ENCODE data around the gene TEX50.
"Not testable (repeated sequence)": the region's sequence is repeated elsewhere in the genome, so short reads cannot be mapped to it uniquely, and the experiment has no call there.

DNA sequence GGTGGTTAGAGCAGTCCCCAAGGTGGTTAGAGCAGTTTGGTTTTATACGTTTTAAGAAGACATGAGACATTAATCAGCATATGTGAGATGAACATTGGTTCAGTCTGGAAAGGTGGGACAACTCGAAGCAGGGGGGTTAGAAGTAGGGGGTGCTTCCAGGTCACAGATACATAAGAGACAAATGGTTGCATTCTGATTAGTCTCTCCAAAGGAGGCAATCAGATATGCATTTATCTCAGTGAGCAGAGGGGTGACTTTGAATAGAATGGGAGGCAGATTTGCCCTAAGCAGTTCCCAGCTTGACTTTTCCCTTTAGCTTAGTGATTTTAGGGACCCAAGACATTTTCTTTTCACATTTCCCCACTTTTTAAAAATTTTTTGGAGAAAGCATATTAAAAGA is 39.4 kb downstream of the TEX50 start:
- not testable (repeated sequence) for TF ChIP-seq EZH2 (IDR thresholded peaks at IDR 0.05; ENCODE audit: low read depth, unreplicated experiment); CTCF (conservative IDR thresholded peaks at IDR 0.05; ENCODE audit: low read depth in 2 of 2); POLR2AphosphoS5 (IDR thresholded peaks at IDR 0.05; ENCODE audit: low read depth); REST (IDR thresholded peaks at IDR 0.05; ENCODE audit: unreplicated experiment); JUNB (IDR thresholded peaks at IDR 0.05; ENCODE audit: unreplicated experiment); NANOG (IDR thresholded peaks at IDR 0.05; ENCODE audit: borderline replicate concordance); EZH2phosphoT487 (IDR thresholded peaks at IDR 0.05; ENCODE audit: unreplicated experiment); ZNF114 (CRISPR knock-in tag; IDR thresholded peaks at IDR 0.05)
- TF ChIP-seq, protein P1, sequence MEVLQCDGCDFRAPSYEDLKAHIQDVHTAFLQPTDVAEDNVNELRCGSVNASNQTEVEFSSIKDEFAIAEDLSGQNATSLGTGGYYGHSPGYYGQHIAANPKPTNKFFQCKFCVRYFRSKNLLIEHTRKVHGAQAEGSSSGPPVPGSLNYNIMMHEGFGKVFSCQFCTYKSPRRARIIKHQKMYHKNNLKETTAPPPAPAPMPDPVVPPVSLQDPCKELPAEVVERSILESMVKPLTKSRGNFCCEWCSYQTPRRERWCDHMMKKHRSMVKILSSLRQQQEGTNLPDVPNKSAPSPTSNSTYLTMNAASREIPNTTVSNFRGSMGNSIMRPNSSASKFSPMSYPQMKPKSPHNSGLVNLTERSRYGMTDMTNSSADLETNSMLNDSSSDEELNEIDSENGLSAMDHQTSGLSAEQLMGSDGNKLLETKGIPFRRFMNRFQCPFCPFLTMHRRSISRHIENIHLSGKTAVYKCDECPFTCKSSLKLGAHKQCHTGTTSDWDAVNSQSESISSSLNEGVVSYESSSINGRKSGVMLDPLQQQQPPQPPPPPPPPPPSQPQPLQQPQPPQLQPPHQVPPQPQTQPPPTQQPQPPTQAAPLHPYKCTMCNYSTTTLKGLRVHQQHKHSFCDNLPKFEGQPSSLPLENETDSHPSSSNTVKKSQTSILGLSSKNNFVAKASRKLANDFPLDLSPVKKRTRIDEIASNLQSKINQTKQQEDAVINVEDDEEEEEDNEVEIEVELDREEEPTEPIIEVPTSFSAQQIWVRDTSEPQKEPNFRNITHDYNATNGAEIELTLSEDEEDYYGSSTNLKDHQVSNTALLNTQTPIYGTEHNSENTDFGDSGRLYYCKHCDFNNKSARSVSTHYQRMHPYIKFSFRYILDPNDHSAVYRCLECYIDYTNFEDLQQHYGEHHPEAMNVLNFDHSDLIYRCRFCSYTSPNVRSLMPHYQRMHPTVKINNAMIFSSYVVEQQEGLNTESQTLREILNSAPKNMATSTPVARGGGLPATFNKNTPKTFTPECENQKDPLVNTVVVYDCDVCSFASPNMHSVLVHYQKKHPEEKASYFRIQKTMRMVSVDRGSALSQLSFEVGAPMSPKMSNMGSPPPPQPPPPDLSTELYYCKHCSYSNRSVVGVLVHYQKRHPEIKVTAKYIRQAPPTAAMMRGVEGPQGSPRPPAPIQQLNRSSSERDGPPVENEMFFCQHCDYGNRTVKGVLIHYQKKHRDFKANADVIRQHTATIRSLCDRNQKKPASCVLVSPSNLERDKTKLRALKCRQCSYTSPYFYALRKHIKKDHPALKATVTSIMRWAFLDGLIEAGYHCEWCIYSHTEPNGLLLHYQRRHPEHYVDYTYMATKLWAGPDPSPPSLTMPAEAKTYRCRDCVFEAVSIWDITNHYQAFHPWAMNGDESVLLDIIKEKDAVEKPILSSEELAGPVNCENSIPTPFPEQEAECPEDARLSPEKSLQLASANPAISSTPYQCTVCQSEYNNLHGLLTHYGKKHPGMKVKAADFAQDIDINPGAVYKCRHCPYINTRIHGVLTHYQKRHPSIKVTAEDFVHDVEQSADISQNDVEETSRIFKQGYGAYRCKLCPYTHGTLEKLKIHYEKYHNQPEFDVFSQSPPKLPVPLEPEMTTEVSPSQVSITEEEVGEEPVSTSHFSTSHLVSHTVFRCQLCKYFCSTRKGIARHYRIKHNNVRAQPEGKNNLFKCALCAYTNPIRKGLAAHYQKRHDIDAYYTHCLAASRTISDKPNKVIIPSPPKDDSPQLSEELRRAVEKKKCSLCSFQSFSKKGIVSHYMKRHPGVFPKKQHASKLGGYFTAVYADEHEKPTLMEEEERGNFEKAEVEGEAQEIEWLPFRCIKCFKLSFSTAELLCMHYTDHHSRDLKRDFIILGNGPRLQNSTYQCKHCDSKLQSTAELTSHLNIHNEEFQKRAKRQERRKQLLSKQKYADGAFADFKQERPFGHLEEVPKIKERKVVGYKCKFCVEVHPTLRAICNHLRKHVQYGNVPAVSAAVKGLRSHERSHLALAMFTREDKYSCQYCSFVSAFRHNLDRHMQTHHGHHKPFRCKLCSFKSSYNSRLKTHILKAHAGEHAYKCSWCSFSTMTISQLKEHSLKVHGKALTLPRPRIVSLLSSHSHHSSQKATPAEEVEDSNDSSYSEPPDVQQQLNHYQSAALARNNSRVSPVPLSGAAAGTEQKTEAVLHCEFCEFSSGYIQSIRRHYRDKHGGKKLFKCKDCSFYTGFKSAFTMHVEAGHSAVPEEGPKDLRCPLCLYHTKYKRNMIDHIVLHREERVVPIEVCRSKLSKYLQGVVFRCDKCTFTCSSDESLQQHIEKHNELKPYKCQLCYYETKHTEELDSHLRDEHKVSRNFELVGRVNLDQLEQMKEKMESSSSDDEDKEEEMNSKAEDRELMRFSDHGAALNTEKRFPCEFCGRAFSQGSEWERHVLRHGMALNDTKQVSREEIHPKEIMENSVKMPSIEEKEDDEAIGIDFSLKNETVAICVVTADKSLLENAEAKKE (CRISPR knock-in tag; IDR thresholded peaks at IDR 0.05), result not testable (repeated sequence)
